H1 (cell line): ENCODE measurements around the gene PDK1. TPM values are rescaled to one million over a fixed set of nuclear protein-coding genes. Genes with fewer than 3 reads are reported as not detected.

ENCODE experiments used
- CTCF ChIA-PET: fragments of 300-600 bp; sonication (Branson Sonifier 250); formaldehyde crosslinking; loops from one replicate; lab custom pipeline; 2021; ENCODE audit not compliant: partially characterized antibody; lab: Charles Lee
- POLR2A ChIA-PET: fragments of 300-600 bp; sonication (Branson Sonifier 250); formaldehyde crosslinking; loops from one replicate; lab custom pipeline; 2021; ENCODE audit warnings: inconsistent platforms; ENCODE audit not compliant: partially characterized antibody; lab: Charles Lee
- DNase-seq, 2 experiments: peaks; one replicate each; pipeline versions ENCODE4 v3.0.0 to v3.0.0-alpha.2; 2010 to 2022; ENCODE audit warnings: low spot score in 2 of 2, low read depth in 1 of 2, mixed read lengths in 1 of 2
- FAIRE-seq: peaks from 2 replicates; lab custom pipeline; 2011; peaks lifted over from hg19 to GRCh38; lab: Jason Lieb, UNC
- H2AFZ ChIP-seq: 2 replicates; pipeline ENCODE4 v1.8.1; 2012; ENCODE audit warnings: low read length, inconsistent platforms
- H2AK5ac ChIP-seq: 2 replicates; pipeline ENCODE4 v1.6.1; 2013; ENCODE audit warnings: low read depth, low read length
- H2BK120ac ChIP-seq: replicated peaks from 2 replicates; pipeline ENCODE3; 2013; ENCODE audit warnings: low read depth, low read length, inconsistent platforms
- H2BK12ac ChIP-seq: 2 replicates; pipeline ENCODE4 v1.6.1; 2013; ENCODE audit warnings: low read depth, low read length
- H2BK15ac ChIP-seq: 2 replicates; pipeline ENCODE4 v1.6.1; 2013; ENCODE audit warnings: low read length
- H2BK20ac ChIP-seq: 2 replicates; pipeline ENCODE4 v1.6.1; 2013; ENCODE audit warnings: low read length
- H2BK5ac ChIP-seq: 2 replicates; pipeline ENCODE4 v1.6.1; 2013; ENCODE audit warnings: low read depth, low read length
- H3K14ac ChIP-seq: 2 replicates; pipeline ENCODE4 v1.6.1; 2013; ENCODE audit warnings: inconsistent platforms; ENCODE audit not compliant: insufficient read length
- H3K18ac ChIP-seq: 2 replicates; pipeline ENCODE4 v1.6.1; 2013; ENCODE audit warnings: low read length; ENCODE audit errors: extremely low read depth
- H3K23ac ChIP-seq: 2 replicates; pipeline ENCODE4 v1.6.1; 2013; ENCODE audit warnings: inconsistent platforms; ENCODE audit not compliant: insufficient read length
- H3K23me2 ChIP-seq: 2 replicates; pipeline ENCODE4 v1.6.1; 2013; ENCODE audit warnings: low read depth, low read length
- H3K27ac ChIP-seq: 2 replicates; pipeline ENCODE4 v1.6.1; 2011; ENCODE audit warnings: low read depth, low read length, inconsistent platforms
- H3K27me3 ChIP-seq, 4 experiments: replicated peaks in 1 of 4; 1 replicate in 1 of 4; 2 replicates in 3 of 4; pipeline versions ENCODE4 v1.6.1 to v1.8.1; 2011 to 2013; ENCODE audit warnings: low read length in 3 of 4, mild to moderate bottlenecking in 3 of 4, inconsistent platforms in 2 of 4, mixed read lengths in 2 of 4, moderate library complexity in 1 of 4; ENCODE audit not compliant: control insufficient read depth in 3 of 4, insufficient read depth in 3 of 4; ENCODE audit errors: extremely low read depth in 1 of 4
- H3K36me3 ChIP-seq, 4 experiments: 2 replicates each; pipeline versions ENCODE4 v1.6.1 to v1.8.1; 2011 to 2013; ENCODE audit warnings: mild to moderate bottlenecking in 4 of 4, low read length in 3 of 4, moderate library complexity in 2 of 4, control low read depth in 1 of 4, inconsistent platforms in 1 of 4; ENCODE audit not compliant: insufficient read depth in 4 of 4, control insufficient read depth in 2 of 4
- H3K4ac ChIP-seq: replicated peaks from 2 replicates; pipeline ENCODE3; 2013; ENCODE audit warnings: low read length, low read depth, mixed read lengths, inconsistent platforms; ENCODE audit not compliant: insufficient read length
- H3K4me1 ChIP-seq, 4 experiments: replicated peaks in 1 of 4; 1 replicate in 1 of 4; 2 replicates in 3 of 4; pipeline versions ENCODE4 v1.6.1 to v1.8.1; 2011 to 2013; ENCODE audit warnings: low read length in 3 of 4, inconsistent platforms in 2 of 4, mixed read lengths in 1 of 4; ENCODE audit not compliant: insufficient read depth in 4 of 4, control insufficient read depth in 3 of 4
- H3K4me2 ChIP-seq, 2 experiments: 2 replicates each; pipeline versions ENCODE4 v1.6.1 to v1.8.1; 2011 to 2013; ENCODE audit warnings: low read depth in 2 of 2, low read length in 2 of 2, control low read depth in 1 of 2, inconsistent platforms in 1 of 2, mild to moderate bottlenecking in 1 of 2; ENCODE audit not compliant: insufficient read depth in 1 of 2
- H3K4me3 ChIP-seq, 4 experiments: fragments of 200-600, 300-600 bp in 1 of 4; sonication (generic), shearing (Covaris generic), sonication (Bioruptor Twin) in 1 of 4; 2 replicates each; pipeline versions ENCODE4 v1.5.1 to v1.8.1; 2011 to 2016; ENCODE audit warnings: low read length in 4 of 4, low read depth in 3 of 4, control low read depth in 2 of 4, inconsistent platforms in 2 of 4, mild to moderate bottlenecking in 2 of 4, mixed read lengths in 1 of 4, moderate library complexity in 1 of 4; ENCODE audit not compliant: insufficient read depth in 2 of 4; ENCODE audit errors: extremely low read depth in 1 of 4
- H3K56ac ChIP-seq: replicated peaks from 2 replicates; pipeline ENCODE3; 2013; ENCODE audit warnings: low read depth, mild to moderate bottlenecking, mixed read lengths, low read length, inconsistent platforms; ENCODE audit not compliant: insufficient read length
- H3K79me1 ChIP-seq: 2 replicates; pipeline ENCODE4 v1.6.1; 2013; ENCODE audit warnings: low read depth, low read length, control low read depth
- H3K79me2 ChIP-seq, 2 experiments: 2 replicates each; pipeline versions ENCODE4 v1.6.1 to v1.8.1; 2012 to 2013; ENCODE audit warnings: low read length in 2 of 2, mild to moderate bottlenecking in 2 of 2, inconsistent platforms in 1 of 2; ENCODE audit not compliant: insufficient read depth in 2 of 2, control insufficient read depth in 1 of 2
- H3K9ac ChIP-seq, 4 experiments: replicated peaks in 1 of 4; 1 replicate in 1 of 4; 2 replicates in 3 of 4; pipeline versions ENCODE4 v1.6.1 to v1.8.1; 2011 to 2013; ENCODE audit warnings: low read depth in 3 of 4, low read length in 3 of 4, control low read depth in 2 of 4, mild to moderate bottlenecking in 2 of 4, moderate library complexity in 2 of 4, inconsistent platforms in 1 of 4; ENCODE audit errors: extremely low read depth in 1 of 4
- H3K9me3 ChIP-seq, 2 experiments: 2 replicates each; pipeline versions ENCODE4 v1.6.1 to v1.8.1; 2012 to 2013; ENCODE audit warnings: mild to moderate bottlenecking in 2 of 2, moderate library complexity in 2 of 2, control low read depth in 1 of 2, inconsistent platforms in 1 of 2, low read depth in 1 of 2, low read length in 1 of 2, mixed read lengths in 1 of 2; ENCODE audit not compliant: insufficient read depth in 2 of 2
- H4K20me1 ChIP-seq, 2 experiments: replicated peaks in 1 of 2; 2 replicates each; pipeline versions ENCODE3 to v1.8.1; 2011 to 2013; ENCODE audit warnings: inconsistent platforms in 2 of 2, low read length in 2 of 2, mild to moderate bottlenecking in 1 of 2; ENCODE audit not compliant: insufficient read depth in 2 of 2, control insufficient read depth in 1 of 2
- H4K5ac ChIP-seq: 2 replicates; pipeline ENCODE4 v1.6.1; 2013; ENCODE audit warnings: low read length, low read depth, mixed read lengths, inconsistent platforms; ENCODE audit not compliant: insufficient read length
- H4K8ac ChIP-seq: 2 replicates; pipeline ENCODE4 v1.8.0; 2013; ENCODE audit warnings: mild to moderate bottlenecking, moderate library complexity, low read length, inconsistent platforms; ENCODE audit not compliant: insufficient read depth; ENCODE audit errors: extremely low read depth
- H4K91ac ChIP-seq: replicated peaks from 2 replicates; pipeline ENCODE3; 2013; ENCODE audit warnings: low read length, mixed read lengths, inconsistent platforms; ENCODE audit not compliant: insufficient read length
- BRCA1 ChIP-seq: IDR thresholded peaks from 2 replicates; pipeline ENCODE4 v1.6.1; 2012; ENCODE audit warnings: low read depth, low read length, improper control_type of control experiment
- CBX8 ChIP-seq: fragments of 300-800, 300-1000 bp; sonication (generic); IDR thresholded peaks from 2 replicates; pipeline ENCODE4 v1.7.1; 2016; ENCODE audit warnings: low read depth, low read length, borderline replicate concordance
- CHD1 ChIP-seq: IDR thresholded peaks from 2 replicates; pipeline ENCODE4 v1.6.1; 2012; ENCODE audit warnings: low read depth, low read length, improper control_type of control experiment
- CHD2 ChIP-seq: IDR thresholded peaks from 2 replicates; pipeline ENCODE4 v1.6.1; 2012; ENCODE audit warnings: low read length, improper control_type of control experiment
- CREB1 ChIP-seq: IDR thresholded peaks from 2 replicates; pipeline ENCODE4 v1.6.1; 2012; ENCODE audit warnings: inconsistent platforms
- NANOG ChIP-seq: IDR thresholded peaks from 2 replicates; pipeline ENCODE4 v1.6.1; 2011; ENCODE audit warnings: low read length, low read depth, mild to moderate bottlenecking, inconsistent platforms; ENCODE audit not compliant: insufficient read depth, poor library complexity, severe bottlenecking
- PHF8 ChIP-seq: fragments of 200-600 bp; sonication (generic); conservative IDR thresholded peaks from 2 replicates; pipeline ENCODE4 v1.7.1; 2012; ENCODE audit warnings: low read depth, mild to moderate bottlenecking, inconsistent platforms, low read length, moderate library complexity
- RBBP5 ChIP-seq: IDR thresholded peaks from 2 replicates; pipeline ENCODE4 v1.7.1; 2012; ENCODE audit warnings: low read depth, mild to moderate bottlenecking, inconsistent platforms, low read length, moderate library complexity, borderline replicate concordance
- RFX5 ChIP-seq: IDR thresholded peaks from 2 replicates; pipeline ENCODE4 v1.6.1; 2011; ENCODE audit warnings: low read depth, low read length, improper control_type of control experiment, borderline replicate concordance
- RNF2 ChIP-seq: fragments of 200-900, 300-1000 bp; sonication (generic); IDR thresholded peaks from 2 replicates; pipeline ENCODE4 v1.7.1; 2016; ENCODE audit warnings: borderline replicate concordance, low read depth, mild to moderate bottlenecking, antibody characterized with exemption, low read length; ENCODE audit not compliant: poor library complexity, severe bottlenecking; ENCODE audit errors: missing control alignments
- SIN3A ChIP-seq, 2 experiments: IDR thresholded peaks in 1 of 2; conservative IDR thresholded peaks in 1 of 2; 2 replicates each; pipeline ENCODE4 v1.6.1; 2011 to 2012; ENCODE audit warnings: low read length in 2 of 2, improper control_type of control experiment in 1 of 2, low read depth in 1 of 2, mild to moderate bottlenecking in 1 of 2
- TAF1 ChIP-seq: IDR thresholded peaks from 2 replicates; pipeline ENCODE4 v1.6.1; 2011; ENCODE audit warnings: mild to moderate bottlenecking, low read depth, low read length
- TBP ChIP-seq: IDR thresholded peaks from 2 replicates; pipeline ENCODE4 v1.6.1; 2011; ENCODE audit warnings: low read depth, low read length, improper control_type of control experiment
- WGBS, 2 experiments: shearing (Covaris generic) in 1 of 2; methylation state at CpG; one replicate each; pipeline versions ENCODE4 v1.1.6 to v1.1.7; 2013 to 2015; ENCODE audit warnings: low lambda C conversion rate in 2 of 2, mixed read lengths in 2 of 2, inconsistent platforms in 1 of 2, low coverage in 1 of 2, missing lambda C conversion rate in 1 of 2; ENCODE audit not compliant: insufficient replicate concordance in 2 of 2, insufficient coverage in 1 of 2, insufficient read length in 1 of 2; ENCODE audit errors: extremely low coverage in 1 of 2, missing lambda C conversion rate in 1 of 2; 5-methylcytosine and 5-hydroxymethylcytosine counted together
- polyA plus RNA-seq, 7 experiments: library from polyadenylated mRNA; depleted of rRNA in 3 of 7; stranded (reverse) in 5 of 7; unstranded in 2 of 7; fragments of >200 nt in 5 of 7; fragments of 200-250 nt in 2 of 7; gene quantifications; 1 replicate in 5 of 7; 2 replicates in 1 of 7; 4 replicates in 1 of 7; pipeline versions ENCODE4 v1.2.1 to v1.2.3, GENCODE V29; 2011 to 2013; ENCODE audit warnings: missing spikeins in 2 of 7, mixed read lengths in 2 of 7
- total RNA-seq: library from RNA; stranded (reverse); fragmentation: NEBNext Ultra II Directional; extraction: Animal tissue kit (Norgen Biotek cat#: 25700); gene quantifications from 2 replicates; pipeline ENCODE4 v1.2.1, GENCODE V29; 2021

The PDK1 gene
- total and polyA plus RNA-seq, 2 of the 8 experiments (the other 6 are each of a cell fraction or from before 2014, with no cell fraction given): 18.2 to 21.9 TPM

DNA sequence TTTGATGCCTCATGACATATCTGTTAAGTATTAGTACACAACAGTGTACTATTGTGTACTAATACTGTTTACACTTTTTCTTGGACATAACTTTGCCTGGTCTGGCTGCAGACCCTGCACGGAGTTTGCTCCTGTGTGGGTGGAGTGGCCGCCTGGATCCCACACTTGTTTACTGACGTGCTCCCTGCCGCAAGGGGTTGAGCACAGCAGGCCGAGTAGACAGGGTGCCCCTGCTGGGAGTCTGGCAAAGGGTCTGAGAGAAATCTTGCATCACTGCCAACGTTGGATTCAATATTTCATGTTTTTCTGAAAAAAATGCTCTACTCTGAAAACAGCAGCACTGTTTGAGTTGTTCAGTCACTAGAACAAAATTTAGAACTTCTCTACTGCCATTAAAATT lies 59.0 kb downstream of the PDK1 start:
- H3K23me2 ChIP-seq: no peaks in the 10 kb centered on the region
- H3K23ac ChIP-seq: no peak overlapping the region
- no peak overlapping the region for H3K4me3 ChIP-seq
- no peak overlapping the region for H3K14ac ChIP-seq
- no peaks in the 10 kb centered on the region; a peak in 1 of 8 replicates for H3K36me3 ChIP-seq
- H3K18ac ChIP-seq: no peak overlapping the region
- H2BK12ac ChIP-seq: no peak overlapping the region
- DNase-seq (no peak), FAIRE-seq (no peak)
- H3K56ac ChIP-seq: no peak overlapping the region
- no peak overlapping the region for H3K27ac ChIP-seq
- H3K27me3 ChIP-seq: no peaks in the 10 kb centered on the region
- H4K20me1 ChIP-seq: no peaks in the 10 kb centered on the region
- H2BK5ac ChIP-seq: no peak overlapping the region
- CTCF ChIA-PET: no interaction called here
- TF ChIP-seq SIN3A (conservative IDR thresholded peaks at IDR 0.05 in 1 of 2, IDR thresholded peaks at IDR 0.05 in 1 of 2; ENCODE audit: low read depth in 1 of 2, low read length in 2 of 2) (no peak), CHD1 (no peak), RFX5 (no peak), RBBP5 (no peak), TAF1 (no peak), BRCA1 (no peak), CBX8 (no peak), PHF8 (no peak), CHD2 (no peak), RNF2 (no peak), TBP (no peak), CREB1 (no peak), NANOG (no peak)
- no peak overlapping the region for H4K5ac ChIP-seq
- H4K8ac ChIP-seq: no peak overlapping the region
- H3K9me3 ChIP-seq: no peaks in the 10 kb centered on the region
- H2BK120ac ChIP-seq: no peak overlapping the region
- no peak overlapping the region for H2BK20ac ChIP-seq
- no peak overlapping the region for H2AK5ac ChIP-seq
- H2AFZ ChIP-seq: no peak overlapping the region
- no peaks in the 10 kb centered on the region for H3K79me2 ChIP-seq
- no peak overlapping the region for H2BK15ac ChIP-seq
- 92% methylated on average over 6 of the region's 6 CpGs; no CpG with 5 or more reads in 1 of the 2 experiments for WGBS, 2 experiments
- no peaks in the 10 kb centered on the region for H3K79me1 ChIP-seq
- H4K91ac ChIP-seq: no peak overlapping the region
- H3K4me2 ChIP-seq: no peak overlapping the region
- POLR2A ChIA-PET: no interaction called here
- H3K4ac ChIP-seq: no peak overlapping the region
- no peaks in the 10 kb centered on the region for H3K4me1 ChIP-seq
- H3K9ac ChIP-seq: no peak overlapping the region
